Suppressor macrophage treated with lipopolysaccharide for 4 hours (primary cell): ENCODE results near the gene C6orf132.

ENCODE experiments used
- DNase-seq: peaks from one replicate; pipeline ENCODE4 v3.0.0-alpha.2; 2020

Gene C6orf132

DNA sequence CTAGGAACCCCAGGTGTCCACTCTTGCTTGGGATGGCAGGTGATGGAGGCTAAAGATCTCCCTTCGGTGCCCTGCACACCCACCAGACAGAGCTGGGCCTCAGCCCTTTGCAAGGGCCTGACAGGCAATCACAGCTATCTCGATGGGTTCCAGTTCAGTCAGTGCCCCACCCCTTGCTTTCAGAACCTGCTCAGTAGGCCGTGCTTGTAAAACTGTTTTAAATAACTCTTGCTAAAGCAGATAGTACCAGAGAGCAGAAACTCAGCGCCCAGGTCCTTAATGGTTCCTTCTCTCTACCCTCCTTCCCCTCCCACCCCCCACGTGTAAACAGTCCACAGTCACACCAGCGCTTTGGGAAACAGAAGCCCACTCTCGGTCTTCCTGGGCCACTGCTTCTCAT lies 39.2 kb downstream of the C6orf132 start:
- DNase-seq = no peak

DNA sequence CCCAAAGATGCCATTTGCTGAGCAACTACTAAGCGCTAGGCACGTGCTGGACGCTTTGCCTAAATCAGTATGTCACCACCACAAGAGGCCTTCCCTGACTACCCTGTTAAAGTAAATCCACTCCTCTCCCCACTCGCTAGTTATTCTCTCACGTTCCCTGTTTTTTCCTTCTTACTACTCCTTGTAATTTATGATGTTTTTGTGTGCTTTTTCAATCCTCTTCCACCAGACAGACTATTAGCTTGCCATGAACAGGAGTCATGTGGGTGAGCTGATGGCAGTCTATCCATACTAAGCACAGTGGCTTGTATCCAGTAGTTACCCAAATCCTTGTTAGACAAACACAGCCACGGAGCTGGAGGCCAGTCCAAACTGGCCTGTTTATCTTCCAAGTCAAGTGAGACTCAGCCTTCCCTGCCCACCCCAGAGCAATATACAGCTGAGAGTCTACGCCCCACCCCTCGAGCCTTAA lies 41.2 kb downstream of the C6orf132 start:
- DNase-seq = no peak

DNA sequence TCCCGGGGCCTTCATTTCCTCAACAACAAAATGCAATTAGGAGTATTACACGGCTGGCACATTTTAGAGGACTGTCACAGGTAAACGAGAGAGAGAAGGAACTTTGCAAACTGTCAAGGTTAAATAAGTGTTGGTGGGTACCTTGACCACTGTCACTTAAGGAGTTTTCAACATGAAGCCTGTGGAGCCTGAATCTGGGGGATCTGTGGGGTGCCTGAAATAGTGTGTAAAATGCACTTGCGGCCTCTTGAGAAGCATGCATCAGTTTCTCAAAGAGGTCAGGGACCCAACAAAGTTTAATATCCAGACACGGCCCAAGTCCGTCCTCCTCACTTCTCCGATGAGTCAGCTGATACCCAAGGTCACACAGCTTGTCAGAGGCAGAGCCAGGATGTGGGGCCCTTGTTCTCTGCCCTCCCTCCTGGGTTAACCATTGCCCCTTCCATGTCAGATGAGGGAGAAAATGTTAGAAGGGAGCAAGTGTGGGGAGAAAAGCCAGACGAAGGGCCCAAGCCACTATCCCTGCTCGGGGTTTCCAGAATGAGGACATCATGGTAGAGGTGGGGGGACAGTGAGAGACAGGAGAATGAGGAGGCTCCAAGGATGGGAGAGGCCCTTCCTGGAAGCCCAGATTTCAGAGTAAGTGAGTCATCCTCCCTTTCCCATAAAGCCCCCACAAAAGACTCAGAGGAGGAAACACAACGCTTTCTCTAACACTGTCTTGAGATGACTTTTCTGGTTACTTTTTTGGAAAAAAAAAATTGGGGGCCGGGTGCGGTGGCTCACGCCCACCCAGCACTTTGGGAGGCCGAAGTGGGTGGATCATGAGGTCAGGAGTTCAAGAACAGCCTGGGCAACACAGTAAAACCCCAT lies 42.2 kb downstream of the C6orf132 start:
- DNase-seq = peak; percentile 45

DNA sequence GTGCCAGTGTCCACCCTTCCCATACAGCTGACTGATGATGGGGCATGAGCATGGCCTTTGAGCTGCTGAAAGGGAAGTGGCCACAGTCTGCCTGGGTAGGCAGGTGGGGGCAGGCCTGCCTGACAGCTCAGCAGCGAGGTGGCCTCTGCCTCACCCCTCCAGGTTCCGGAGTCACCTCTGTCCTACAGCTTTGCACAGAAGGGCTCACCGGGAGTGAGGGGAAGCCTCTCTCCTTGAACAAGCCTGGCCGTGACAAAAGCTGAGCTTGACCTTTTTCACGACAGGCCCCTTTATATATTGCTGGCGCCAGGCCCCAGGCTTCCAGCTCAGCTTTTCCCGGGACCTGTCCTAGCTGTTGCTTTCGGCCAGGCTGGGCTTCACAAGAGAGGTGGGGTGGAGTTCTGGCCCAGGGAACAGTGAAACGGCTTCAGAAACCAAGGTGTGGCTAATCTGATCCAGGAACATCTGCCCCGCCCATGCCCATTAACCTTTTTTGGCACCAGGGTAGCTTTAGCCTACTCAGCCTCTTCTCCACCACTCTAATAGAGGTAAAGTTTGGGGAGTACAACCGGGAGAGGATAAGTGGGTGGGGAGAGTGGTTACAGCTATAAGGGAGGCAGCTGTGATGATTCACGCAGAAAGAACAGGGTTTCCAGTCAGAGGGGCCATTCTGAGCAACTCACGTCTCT lies 42.9 kb downstream of the C6orf132 start:
- DNase-seq = no peak

DNA sequence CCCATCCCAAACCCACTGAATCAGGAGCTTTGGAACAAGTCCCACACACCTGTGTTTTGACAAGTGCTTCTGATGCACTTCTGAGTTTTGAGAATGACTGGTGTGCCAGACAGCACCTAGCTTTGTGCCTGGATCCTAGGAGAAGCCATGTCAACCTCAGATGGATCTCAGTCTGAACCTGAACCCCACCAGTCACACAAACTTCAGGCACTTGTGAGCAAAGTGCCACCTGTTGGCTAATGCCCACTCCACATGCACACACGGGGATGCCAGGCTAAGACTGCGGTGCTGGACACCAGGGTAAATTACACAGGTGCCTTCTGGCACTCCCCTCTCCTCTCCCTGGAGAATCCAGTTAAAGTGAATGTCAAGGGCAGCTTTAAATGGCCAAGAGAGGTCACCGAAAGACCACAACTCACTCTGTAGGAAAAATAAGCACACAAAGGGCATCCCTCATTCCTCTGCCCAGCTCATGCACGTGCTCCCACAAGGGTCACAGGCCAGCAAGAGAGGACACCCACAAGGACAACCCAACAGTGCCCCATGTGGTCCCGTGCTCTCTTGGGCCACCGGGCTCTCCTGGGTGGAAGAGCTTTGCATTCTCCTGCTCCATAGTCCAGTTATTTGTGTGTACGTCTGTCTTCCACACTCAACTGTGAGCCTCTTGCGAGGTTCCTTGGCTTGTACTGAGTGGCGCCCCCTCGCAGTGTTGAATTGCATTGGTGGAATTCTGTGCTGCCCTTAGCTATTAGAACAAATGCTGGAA lies 46.5 kb downstream of the C6orf132 start:
- no peak for DNase-seq

DNA sequence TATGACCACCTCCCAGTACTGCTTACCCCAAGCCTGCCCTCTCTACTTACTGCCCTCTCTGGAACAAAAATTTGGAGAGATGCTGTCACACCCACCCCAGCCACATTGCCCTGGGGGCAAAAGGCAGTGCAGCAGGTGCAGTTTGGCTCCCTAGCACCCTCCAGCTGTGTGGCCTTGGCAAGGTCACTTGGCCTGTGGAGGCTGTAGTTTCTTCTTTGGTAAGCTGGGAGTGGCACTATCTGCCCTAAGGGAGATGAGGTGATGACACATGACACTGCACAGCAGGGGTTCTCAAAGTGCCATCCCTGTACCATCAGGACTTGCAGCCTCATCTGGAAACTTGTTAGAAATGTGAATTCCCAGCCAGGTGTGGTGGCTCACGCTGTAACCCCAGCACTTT lies 47.3 kb downstream of the C6orf132 start:
- DNase-seq = no peak

DNA sequence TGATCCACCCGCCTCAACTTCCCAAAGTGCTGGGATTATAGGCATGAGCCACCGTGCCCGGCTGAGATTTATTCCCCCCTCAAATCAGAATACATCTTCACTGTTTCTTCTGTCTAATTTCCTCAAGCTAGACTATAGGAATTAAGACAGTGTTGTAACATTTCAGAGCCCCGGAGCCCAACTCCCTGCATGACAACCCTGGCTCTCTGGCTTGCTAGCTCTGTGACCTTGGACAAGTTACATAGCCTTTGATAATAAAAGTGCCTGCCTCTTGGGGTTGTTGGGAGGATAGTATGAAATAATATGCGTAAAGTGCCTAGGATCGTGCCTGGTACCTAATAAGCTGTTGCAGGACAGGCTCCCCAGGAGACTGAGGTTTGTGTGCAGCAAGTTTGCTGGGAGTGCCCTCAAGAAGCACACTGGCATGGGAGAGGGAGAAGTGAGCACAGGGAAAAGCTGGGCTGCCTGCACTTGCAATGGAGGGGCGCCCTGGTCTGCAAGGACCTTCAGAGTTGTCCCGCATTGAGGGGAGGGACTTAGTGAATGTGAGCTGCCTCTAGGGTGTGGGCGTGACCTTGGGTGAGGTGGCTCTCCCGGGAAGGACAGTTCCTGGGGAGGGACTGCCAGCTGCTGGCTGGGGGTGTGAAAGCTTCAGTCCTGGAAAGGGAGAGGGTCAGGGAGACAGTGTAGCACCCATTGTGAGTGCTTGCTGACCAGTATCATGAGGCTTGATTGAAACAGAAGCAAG lies 48.7 kb downstream of the C6orf132 start:
- no peak for DNase-seq

DNA sequence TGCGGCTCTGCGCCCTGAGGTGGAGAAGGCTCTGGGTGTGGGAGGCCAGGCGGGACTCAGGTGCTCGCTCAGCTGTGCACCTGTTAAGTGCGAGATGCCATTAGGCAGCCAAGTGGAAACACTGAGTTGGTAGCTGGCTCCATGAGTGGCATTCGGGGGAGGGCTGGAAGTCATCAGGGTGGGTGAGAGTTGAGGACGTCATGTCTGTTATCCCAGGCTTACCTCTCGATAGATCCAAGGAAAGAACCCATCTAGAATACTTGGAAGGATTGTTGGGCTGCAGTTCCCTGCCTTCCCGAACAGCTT lies 50.7 kb downstream of the C6orf132 start:
- no peak for DNase-seq

DNA sequence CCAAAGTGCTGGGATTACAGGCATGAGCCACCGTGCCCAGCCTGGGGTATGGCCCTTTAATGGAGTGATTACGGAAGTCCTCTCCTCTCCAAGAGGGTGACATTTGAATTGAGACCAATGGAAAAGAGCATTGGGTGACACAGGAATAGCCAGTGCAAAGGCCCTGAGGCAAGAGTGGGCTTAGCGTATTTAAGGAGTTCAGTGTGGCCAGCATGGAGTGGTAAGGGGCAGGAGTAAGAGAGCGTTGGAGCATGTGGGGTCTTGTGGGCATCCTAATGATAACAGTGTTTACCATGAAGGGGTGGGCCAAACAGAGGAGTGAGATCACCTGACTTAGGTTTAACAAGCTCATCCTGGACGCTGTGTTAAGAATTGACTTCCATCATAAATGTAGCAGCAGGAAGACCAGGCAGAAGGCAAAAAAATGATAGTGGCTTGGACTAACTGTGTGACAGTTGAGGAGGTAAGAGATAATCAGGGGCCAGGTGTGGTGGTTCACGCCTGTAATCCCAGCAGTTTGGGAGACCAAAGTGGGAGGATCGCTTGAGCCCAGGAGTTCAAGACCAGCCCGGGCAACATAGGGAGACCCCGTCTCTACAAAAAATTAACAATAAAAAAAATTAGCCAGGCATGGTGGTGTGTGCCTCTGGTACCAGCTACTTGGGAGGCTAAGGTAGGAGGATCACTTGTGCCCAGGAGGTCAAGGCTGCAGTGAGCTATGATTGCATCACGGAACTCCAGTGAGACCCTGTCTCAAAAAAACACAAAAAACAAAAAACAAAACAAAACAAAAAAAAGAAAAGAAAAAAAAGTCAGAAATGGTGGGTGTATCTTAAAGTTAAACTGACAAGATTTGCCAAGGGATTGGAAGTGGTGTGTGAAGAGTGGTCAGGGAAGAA lies 51.4 kb downstream of the C6orf132 start:
- DNase-seq = no peak

DNA sequence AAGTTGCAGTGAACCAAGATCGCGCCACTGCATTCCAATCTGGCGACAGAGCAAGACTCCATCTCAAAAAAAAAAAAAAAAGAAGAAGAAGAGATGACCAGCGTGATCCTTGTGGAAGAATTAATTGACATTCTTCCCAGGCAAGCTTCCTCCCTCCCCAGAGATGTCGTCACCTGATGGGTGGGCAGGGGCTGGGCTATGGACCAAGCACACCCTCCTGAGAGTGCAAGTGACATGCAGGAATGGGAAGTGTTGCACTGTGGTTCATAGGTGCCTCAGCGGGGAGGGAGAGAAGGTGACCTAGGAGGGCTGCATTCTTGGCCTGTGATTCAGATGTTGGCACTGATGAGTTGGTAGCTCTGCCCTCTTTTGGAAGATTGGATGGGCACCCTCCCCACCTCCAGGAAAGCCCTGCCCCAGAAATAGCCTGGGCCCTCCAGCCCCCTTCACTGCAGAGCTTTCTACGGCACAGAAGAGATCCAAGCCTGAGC lies 54.3 kb downstream of the C6orf132 start:
- DNase-seq = no peak

DNA sequence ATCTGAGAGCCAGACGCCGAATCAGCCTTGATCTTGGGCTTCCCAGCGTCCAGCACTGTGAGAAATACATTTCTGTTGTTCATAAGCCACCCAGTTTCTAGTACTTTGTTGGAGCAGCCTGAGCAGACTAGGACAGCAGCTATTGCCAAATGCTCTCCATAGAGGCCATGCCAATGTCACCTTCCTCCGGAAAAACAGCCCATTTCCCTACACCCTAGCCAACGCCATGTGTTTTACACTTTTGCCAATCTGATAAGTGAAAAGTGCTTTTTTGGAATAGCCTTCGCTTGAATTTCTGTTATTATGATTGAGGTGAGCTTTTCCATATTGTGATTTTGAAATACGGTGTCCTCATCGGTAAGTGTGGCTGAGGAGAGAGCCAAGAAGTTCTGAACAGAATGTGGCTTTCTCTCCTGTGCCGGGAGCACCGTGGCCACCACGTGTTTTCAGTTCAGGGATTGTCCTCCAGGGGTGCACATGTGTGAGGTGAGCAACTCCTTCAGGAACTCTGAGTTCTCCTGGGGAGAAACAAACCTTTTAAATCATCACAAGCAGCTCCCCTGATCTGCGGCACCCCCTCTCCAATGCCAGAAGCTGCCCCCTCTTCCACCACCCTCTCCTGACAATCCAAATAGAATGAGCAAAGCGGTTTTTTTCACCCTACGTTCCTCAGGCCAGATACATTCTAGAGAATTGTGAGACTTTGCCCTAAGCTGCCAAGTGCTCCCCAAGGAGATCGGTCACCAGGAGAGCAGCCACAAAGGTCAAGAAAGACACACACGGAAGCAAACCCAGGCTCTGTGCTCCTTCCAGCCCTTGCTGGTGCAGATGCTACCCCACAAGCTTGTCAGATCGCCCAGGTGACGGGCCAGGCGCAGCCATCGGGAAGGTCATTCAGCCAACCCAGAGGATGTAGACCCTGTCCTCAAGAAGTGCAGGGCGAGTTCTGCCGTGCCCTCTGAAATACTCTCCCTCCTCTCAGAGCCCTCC lies 56.1 kb downstream of the C6orf132 start:
- no peak for DNase-seq

DNA sequence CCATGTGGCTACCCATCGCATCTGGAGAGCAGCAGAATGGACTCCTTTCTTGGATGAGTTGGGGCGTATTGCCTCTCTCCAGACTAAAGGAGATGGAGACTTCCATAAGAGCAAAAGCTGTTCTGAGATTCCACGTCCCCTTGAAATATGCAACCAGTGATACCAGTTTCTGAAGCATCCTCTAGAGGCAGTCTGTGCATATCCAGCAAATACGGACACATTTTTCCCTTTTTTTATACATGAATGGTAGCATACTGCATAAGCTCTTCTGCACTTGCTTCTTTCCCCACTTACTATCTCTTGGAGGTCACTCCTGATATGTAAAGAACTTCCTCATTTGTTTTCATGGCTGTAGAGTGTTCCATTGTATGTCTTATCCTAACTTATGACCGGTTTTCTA lies 57.5 kb downstream of the C6orf132 start:
- DNase-seq = no peak

DNA sequence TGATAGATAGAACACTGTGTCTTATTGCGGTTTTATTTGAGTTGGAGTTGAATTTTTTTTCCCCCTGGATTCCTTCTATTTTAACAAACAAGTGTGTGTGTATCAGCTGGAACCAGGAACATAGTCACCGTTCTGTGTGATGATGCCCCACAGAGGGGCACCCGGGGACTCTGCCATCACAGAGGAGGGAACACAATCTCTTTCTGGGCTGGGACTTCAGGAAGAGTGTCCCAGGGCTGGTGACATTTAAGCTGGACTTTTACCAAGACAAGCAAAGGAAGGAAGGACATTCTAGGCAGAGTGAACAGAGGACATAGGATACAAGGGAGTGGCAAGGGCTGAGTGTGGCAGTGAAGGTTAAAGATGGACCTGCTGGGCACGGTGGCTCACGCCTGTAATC lies 58.9 kb downstream of the C6orf132 start:
- DNase-seq = no peak

DNA sequence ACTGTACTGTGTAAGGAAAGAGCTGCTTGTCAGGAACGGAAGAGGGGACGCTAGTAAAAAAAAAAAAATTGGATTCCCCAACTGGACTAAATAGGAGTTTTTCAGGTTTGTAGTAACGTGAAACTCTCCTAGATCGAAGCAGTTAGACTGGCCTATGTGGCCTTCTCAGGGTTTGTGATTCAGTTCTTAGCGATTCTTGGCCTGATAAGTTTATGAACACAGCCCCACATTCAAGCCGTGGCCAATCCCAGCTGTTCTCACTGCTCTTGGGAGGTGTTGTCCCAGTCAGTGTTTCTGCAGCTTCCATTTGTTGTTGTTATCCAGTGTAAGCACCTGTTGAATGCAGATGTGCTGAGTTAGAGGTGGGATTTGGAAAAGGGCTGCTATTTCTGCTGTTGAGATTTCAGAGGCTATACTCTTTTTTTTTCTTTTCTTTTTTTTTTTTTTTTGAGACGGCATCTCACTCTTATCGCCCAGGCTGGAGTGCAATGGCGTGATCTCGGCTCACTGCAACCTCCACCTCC lies 62.4 kb downstream of the C6orf132 start:
- no peak for DNase-seq

DNA sequence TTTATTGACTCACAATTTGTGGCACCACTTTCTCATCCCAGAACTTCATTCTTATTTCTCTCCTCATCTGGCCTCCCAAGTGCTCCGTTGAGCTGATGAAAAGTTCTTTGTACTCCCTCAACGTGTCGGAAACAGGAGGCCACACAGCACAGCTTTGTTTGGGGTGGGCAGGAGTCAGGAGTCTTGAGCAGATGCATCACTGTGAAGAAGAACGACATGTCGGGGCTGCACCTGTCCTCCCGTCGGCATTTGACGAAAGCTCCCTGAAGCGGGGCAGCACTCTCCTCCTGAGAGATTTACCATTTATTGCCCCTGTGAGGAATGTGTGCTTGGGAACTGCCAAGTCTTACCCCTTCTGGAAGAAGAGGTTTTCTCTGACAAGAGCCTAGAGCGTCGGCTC lies 64.0 kb downstream of the C6orf132 start:
- DNase-seq = no peak

DNA sequence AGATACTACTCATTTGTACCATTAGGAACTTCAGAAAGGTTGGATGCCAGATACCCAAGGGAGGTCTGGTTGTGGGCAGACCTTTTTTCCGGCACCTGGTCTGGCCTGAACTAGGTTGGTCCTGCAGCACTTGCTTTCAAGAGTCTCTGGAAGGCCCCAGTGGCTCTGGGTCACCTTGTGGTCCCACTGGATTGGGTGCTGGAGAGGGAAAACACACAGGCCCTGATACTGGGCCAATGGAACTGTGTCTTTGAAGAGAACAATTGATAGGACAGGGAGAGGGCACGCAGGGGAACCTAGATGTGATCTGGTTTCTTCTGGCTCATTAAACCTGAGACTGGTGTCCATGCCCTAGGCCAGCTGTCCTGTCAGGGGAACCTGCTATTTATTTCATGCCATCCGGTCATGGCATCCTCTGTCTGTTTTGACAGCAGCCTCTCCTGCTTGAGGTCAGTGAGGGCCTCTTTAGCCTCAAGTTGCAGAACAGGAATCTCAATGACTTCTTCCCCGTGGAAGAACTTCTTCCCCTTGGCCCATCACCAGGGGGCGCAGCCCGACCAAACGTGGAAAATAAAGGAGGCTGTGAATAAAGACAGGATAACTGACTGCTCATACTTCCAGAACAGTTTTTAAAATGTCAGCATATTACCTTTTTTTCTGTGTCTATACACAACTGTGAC lies 67.1 kb downstream of the C6orf132 start:
- peak; percentile 78 for DNase-seq

DNA sequence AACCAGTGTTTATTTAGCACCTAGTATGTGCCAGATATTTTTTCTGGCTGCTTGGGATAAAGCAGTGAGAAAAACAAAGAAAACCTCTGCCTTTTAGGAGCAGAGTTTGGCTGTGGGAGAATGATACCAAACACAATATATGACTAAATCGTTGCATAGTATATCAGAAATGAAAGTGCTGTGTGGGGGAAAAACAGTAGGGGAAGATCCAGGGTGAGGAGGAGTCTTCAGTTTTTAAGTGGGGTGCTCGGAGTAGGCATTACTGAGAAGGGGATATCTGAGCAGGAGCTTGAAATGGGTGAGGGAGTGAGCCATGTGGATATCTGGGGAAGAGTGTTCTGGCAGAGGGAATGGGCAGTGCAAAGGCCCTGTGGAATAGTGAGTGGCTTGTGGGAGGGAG lies 69.1 kb downstream of the C6orf132 start:
- no peak for DNase-seq

DNA sequence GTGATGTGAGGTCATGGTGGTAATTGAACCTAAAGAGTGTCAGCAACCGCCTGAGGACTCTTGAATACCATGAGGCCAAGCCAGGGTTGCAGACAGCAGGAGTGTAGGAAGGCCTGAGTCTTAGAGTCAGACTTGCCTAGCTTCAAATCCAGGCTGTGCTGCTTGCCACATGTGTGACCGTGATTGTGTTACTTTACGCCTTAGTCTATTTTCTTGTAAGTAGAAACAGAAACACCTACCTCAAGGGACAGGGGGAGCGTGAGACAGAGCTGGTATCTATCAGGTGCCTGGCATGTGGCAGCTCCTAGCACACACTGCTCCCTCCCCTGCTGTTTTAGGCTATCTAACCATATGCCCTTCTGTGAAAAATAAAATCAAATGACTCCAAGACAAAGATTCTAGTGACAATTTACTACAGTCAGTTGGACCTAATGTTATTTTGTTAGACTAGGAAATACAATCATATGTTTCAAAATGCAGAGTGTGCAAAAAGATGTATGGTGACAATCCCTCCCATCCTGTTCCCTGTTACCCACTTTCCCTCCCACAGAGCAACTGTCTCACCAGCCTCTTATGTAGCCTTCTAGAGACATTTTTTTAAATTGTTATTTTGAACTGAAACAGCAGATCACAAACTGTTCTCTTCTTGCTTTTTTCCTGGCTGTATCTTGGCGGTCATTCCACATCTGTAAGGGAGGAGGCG lies 70.4 kb downstream of the C6orf132 start:
- no peak for DNase-seq
